GM18951 (cell line): ENCODE measurements around the gene GOLGA5.
"Not testable (repeated sequence)": the region's sequence is repeated elsewhere in the genome, so short reads cannot be mapped to it uniquely, and the experiment has no call there.

Source experiments
- POLR2A ChIP-seq: IDR thresholded peaks from 4 replicates; pipeline ENCODE4 v1.6.1; 2011; ENCODE audit warnings: mild to moderate bottlenecking; ENCODE audit not compliant: insufficient read length, insufficient read depth; ENCODE audit errors: extremely low read depth
- in situ Hi-C: fragments of 300-500 bp; cut with MboI; formaldehyde crosslinking; loops from one replicate; pipeline ENCODE4 v1.12.0; 2022; ENCODE audit warnings: low sequenced_read_pairs, mixed read lengths, inconsistent platforms; ENCODE audit not compliant: unreplicated experiment

The GOLGA5 gene, protein sequence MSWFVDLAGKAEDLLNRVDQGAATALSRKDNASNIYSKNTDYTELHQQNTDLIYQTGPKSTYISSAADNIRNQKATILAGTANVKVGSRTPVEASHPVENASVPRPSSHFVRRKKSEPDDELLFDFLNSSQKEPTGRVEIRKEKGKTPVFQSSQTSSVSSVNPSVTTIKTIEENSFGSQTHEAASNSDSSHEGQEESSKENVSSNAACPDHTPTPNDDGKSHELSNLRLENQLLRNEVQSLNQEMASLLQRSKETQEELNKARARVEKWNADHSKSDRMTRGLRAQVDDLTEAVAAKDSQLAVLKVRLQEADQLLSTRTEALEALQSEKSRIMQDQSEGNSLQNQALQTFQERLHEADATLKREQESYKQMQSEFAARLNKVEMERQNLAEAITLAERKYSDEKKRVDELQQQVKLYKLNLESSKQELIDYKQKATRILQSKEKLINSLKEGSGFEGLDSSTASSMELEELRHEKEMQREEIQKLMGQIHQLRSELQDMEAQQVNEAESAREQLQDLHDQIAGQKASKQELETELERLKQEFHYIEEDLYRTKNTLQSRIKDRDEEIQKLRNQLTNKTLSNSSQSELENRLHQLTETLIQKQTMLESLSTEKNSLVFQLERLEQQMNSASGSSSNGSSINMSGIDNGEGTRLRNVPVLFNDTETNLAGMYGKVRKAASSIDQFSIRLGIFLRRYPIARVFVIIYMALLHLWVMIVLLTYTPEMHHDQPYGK

DNA sequence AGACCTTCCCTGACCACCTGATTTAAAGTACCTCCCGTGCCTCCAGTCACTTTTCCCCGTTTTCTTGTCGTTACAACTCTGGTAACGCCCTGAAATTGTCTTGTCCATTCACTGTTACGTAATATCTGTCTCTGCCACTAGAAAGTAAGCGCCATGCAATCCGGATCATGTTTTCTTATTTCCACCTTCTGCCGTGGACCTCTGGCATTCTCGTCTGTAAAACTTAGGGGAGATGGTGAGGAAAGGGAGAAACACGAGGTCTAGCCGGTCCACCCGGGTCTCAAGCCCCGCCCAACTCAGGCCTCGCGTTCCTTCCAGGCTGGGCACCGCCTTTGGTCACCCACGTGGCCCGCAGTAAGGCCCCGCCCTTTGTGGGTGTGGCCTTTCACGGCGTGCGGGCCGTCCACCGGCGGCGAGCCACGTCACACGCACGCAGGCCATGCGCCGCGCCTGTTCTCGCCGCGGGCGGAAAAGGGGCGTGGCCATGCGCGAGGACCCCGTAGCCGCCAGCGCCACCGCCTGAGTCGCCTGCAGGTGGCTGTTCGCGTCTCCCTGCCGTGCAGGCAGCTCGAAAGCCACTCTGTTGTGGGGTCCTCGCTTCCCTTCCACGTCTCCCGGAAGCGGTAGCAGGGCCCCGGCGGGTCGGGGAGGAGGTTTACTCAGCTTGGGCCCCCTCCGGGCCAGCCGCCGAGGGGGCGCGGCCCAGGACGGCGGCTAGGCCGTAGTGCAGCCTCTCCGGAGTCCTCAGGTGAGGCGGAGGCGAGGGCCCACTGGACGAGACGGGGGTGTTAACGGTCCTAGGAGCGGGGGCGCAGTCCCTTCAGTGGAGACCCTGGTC is at the start of gene GOLGA5:
GOLGA5 (plus strand) TSS at position 597 of the 838 bp plus-strand sequence. CDS start 3,133 bp downstream, outside the sequence.
- TF ChIP-seq POLR2A, result peak; percentile 87
- in situ Hi-C loops, result loop anchor here (25.0 kb wide), 1 partner anchor 682 kb away; the partner anchor contains the start of genes ATXN3, CPSF2 and NDUFB1

DNA sequence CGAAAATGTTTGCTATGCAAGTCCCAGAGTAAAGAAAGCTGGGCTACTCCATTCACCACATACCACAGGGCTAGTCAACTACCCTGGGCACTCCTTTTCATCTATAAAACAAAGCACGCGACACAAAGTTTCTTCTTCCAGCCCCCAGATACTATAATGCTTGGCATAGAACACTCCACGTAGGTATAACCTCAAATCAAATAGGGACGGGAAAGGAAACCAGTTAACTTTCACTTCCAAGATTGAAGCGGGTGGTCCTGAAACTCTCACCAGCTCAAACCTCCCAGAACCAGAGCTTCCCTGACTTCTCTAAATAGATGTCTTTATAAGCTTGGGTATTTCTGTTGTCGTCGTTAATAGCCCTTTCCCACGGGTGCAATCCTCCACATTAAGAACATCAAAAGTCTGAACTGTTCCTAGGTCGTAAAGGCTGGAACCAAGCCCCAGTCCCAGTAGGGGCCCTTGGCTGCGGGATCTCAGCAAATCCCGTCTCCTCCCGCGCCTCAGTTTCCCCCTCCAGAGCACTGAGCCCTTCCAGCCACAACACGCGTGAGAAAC is 46.3 kb upstream of the GOLGA5 start:
- in situ Hi-C loops, result no loop called here
- no peak for TF ChIP-seq POLR2A

DNA sequence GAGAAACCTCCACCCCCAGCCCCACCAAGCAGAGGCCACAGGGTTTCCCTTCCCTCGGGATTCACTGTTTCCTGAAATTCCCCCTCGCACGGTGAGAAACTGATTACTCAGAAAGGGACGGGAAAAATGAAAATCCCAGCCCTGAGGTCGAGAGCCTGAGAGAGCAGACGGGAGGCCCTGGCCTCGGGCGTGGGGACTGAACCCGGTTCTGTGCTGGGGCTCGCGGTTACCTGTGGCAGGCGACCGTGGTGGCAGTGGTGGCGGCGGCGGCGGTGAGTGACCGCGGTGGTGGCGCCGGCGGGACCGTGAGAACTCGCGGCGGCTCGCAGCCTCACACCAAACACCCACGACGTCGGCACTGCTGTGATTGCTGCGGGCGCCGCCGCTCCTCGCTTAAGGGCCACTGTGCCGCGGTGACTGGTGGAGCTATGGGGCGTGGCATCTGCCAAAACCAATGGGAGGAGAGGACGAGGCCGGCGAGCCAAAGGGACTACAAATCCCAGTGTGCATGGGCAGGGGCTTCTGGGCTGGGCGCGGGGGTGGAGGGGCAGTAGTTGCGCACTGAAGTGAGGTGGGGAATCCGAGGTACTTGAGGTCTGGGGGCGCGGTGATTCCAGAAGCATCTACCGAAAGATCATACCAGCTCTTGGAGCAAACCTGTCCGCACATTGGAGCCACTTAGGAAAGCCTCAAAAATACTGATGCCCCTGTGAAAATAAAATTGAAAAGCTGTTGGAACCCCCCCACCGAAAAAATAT is 45.7 kb upstream of the GOLGA5 start, which contains the start of gene LGMN:
LGMN (minus strand) TSS at position 369 of the 758 bp plus-strand sequence. CDS start 15,841 bp downstream, outside the sequence.
- in situ Hi-C loops, result no loop called here
- peak; percentile 71 for TF ChIP-seq POLR2A

DNA sequence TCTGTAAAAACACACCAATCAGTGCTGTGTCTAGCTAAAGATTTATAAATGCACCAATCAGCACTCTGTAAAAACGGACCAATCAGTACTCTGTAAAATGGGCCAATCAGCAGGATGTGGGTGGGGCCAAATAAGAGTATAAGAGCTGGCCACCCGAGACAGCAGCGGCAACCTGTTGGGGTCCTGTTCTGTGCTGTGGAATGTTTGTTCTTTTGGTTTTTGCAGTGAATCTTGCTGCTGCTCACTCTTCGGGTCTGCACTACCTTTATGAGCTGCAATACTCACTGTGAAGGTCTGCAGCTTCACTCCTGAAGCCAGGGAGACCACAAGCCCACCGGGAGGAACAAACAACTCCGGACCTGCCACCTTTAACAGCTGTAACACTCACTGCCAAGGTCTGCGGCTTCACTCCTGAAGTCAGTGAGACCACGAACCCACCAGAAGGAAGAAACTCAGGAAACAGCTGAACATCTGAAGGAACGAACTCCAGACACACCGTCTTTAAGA is 43.8 kb upstream of the GOLGA5 start:
- in situ Hi-C loops, result not testable (repeated sequence)

DNA sequence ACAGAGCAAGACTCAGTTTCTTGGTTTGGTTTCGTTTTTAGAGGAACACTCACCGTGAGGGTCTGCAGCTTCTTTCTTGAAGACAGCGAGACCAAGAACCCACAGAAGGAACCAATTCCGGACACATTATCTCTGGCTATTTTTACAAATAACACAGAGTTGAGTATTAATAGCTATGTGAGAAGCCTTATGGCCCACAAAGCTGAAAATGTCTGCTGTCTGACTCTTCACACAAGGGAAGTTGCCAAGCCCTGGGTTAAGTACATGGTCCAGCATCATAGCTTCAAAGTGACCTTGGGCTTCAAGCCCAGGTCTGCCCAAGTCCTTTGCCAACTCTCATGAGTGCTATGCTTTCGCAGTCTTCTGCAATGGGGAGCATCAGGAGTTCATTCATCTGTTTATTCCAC is 43.1 kb upstream of the GOLGA5 start:
- TF ChIP-seq POLR2A, result no peak
- in situ Hi-C loops, result no loop called here

DNA sequence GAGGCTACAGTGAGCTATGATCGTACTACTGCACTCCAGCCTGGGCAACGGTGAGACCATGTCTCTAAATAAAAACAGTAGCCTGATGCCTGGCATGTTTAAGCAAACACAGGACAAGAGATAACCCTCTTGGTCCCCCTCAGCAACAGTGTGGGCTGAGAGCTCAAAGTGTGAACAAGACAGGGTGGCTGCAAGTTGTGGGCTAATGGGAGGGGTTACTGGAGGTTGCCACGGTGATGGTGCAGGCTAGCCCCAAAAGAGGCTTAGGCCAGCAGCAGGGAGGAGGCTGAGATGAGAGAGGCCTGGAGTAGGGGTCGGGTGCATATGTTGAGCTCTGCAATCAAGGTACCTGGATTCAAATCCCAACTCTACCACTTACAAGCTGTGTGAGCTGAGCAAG is 42.3 kb upstream of the GOLGA5 start:
- in situ Hi-C loops, result no loop called here
- no peak for TF ChIP-seq POLR2A

DNA sequence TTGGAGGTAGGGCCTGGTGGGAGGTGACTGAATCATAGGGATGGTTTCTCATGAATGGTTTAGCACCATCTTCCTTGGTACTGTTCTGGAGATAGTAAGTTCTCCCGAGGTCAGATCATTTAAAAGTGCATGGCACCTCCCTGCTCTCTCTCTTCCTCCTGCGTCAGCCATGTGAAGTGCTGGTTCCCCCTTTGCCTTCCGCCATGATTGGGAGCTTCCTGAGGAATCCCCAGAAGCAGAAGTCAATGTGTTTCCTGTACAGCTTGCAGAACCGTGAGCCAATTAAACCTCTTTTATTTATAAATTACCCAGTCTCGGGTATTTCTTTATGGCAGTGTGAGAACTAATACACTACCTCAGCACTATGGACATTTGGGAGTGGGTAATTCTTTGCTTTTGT is 40.9 kb upstream of the GOLGA5 start:
- in situ Hi-C loops, result no loop called here
- no peak for TF ChIP-seq POLR2A

DNA sequence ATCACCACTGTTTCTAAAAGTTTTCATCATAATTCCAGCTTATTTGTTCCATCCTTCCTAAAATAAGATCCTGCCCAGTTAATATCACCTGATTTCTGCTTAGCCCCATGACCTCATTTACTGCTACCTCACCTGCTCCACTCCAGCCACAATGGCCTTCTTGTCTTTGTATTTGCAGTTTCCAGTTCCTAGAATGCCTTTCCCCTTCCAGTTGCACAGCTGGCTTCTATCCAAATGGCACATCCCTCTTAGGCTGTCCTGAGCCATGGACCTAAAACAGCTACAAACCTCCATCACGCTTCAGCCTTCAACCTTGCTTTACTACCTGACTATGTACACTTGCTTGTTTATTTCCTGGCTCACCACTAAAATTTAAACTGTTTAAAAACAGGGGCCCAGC is 39.1 kb upstream of the GOLGA5 start:
- in situ Hi-C loops, result no loop called here
- no peak for TF ChIP-seq POLR2A

DNA sequence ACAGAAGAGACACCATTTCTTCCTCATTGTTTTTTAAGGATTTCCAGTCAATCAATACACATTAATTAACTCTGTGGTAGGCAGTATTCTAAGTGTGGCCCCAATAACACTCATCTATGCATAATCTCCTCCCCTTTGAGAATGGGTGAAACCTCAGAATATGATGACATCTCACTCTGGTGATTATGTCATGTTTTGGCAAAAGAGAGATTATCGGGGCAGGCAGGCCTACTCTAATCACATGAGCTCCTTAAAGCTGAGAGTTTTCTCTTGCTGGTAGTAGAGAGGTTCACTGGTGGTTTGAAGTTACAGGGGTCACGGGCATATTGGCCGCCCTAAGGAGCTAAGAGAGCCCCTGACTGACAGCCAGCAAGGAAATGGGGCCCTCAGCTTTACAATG is 38.6 kb upstream of the GOLGA5 start:
- in situ Hi-C loops, result no loop called here
- no peak for TF ChIP-seq POLR2A

DNA sequence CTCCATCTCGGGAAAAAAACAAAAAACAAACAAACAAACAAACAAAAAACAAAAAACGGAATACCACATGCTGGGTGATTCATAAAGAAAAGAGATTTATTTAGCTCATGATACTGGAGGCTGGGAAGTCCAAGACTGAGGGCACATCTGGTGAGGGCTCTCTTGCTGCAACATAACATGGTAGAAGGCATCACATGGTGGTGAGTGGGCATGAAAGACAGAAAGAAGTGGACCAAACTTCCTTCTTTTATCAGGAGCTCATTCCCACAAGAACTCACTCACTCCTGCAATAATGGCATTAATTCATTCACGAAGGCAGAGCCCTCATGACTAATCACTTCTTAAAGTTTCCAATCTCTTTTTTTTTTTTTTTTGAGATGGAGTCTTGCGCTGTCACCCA is 37.7 kb upstream of the GOLGA5 start:
- in situ Hi-C loops, result no loop called here

DNA sequence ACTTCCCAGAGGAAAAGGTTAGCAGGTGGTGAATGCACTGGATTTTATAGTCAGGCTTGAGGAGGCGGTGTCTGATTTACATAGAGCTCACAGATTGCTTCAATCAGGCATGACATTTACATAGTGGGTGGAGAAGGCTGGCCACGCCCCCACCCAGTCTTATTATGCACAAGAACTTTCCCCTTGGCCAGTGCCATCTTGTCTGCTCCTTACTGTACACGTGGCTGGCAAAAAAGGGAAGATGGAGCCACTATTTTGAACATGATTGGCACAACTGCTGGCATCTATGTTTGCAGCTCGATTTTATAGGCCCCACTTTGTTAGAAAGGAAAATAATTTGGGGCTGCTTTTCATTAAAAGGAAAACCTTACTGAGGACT is 34.8 kb upstream of the GOLGA5 start:
- TF ChIP-seq POLR2A, result no peak
- in situ Hi-C loops, result no loop called here

More for the DNA sequence above, 37.7 kb upstream of the GOLGA5 start:
- no peak for TF ChIP-seq POLR2A
